NCI-H2029 treated with DMSO at 0.1 percent for 48 hours (cell line): ENCODE data around the gene CDKAL1.
"Not testable (repeated sequence)": the region's sequence is repeated elsewhere in the genome, so short reads cannot be mapped to it uniquely, and the experiment has no call there.

Source experiments
- DNase-seq: peaks from one replicate; lab custom pipeline; 2025; lab: John Stamatoyannopoulos, UW

Gene CDKAL1

DNA sequence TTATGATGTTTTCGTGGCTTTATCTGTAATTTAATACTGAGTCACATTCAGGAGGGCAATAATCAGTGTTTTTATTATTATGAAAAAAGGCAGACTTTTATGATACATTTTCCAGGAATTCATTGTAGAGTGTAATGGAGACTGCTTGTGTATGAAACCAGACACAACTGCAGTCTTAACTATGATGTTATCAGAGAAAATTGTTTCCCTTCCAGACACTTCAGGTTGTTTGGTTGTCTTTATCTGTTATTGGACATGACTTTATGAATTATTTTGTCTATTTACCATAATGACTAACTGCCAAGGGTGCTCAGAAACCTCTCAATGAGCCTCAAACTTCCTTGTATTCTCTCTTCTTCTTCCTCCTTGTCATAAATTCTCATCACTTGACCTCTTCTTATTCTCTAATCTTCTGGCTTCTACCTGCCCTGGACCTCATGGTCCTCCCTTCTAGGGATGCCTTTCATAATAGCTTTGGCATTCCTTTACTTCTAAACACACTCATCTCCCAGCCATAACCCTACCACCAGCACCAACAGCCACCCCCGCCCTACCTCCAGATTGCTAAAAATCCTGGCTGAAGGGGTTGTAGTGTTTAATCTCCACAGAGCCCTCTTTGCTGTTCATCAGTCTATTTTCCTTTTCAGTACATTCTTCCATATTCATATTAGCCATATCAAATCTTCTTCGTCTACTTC, 492.5 kb downstream of the CDKAL1 start:
- DNase-seq, result peak; percentile 29

DNA sequence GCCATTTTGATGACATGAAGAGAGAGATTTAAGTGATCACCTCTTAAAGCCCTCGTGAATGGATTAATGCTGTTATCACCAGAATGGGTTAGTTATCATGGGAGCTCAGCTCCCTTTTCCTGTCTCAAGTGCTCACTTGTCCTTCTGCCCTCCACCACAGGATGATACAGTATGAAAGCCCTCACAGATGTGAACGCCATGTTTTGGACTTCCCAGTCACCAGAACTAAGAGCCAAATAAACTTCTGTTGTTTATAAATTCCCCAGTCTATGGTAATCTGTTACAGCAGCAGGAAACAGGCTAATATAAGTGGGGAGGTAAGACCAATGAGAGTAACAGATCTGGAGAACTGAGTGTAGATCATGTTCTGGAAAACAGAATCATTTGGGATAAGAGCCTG, 493.2 kb downstream of the CDKAL1 start:
- no peak for DNase-seq

DNA sequence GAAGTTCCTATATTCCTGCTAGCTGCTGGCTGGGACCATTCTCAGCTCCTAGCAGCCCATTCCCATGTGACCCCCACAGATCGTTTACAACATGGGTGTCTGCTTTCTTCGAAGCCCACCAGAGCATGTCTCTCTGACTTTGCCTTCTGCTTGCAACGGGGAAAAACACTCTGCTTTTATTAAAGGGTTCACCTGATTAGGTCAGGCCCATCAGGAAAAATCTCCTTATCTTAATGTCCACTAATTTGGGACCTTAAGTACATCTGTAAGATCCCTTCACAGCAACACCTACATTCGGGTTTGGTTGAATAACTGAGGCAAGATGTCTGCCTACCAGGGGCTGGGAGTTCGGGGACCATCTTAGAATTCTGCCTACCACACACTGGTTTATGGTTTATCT, 496.9 kb downstream of the CDKAL1 start:
- DNase-seq, result no peak

DNA sequence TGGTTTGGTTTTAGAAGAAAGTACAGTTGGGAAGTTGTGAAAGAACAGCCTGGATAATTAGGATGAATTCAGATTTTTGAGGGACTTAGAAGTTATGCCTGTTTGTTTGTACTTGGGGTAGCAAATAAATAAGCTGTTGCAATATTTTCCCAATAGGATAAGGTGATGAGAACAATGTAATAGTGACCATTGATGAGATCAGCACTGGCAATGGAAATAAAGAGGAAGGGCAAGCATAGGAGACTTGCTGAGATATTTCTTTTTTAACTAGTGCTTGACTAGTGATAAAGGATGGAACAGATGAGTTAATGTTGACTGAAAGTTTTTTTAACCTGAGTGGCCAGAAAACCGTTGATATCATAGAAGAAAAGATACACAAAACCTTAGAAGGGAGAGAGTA, 498.8 kb downstream of the CDKAL1 start:
- no peak for DNase-seq

DNA sequence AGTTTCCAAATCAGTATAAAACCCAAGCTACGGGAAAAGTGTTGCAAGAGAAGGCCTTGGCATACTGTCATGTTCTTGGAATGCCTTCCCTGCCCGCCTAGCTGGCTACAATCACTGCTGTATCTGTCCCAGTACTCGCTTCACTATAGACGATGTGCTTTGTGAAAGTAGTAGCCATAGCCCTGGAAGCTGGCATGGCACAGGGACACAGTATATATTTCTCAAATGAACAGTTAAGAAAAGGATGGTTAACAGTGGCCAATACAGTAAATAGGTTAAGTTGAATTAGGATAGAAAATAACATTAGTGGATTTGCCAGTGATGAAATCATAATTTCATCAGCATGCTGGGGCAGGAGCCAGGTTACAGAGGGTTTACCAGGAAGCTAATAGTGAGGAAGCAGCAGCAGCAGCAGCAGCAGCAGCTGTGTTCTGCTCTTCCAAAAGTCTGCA, 499.3 kb downstream of the CDKAL1 start:
- DNase-seq, result no peak

DNA sequence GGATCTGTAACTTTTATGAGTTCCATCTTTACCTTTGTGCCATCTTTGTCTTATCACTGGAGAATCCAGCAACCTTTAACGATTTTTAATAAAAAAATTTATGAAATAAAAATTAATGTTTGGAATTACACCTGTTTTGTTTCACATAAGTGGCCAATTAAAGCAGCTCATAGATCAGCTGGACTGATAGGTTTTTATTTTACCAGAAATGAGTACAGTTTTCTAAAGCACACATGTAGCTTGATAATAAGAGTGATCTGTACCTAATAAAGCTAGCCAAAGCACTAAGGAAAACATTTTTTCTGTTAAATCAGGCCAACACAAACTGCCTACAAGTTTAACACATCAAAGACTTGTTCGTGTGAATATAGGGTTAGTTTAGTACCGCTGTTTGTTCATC, 500.1 kb downstream of the CDKAL1 start:
- DNase-seq, result no peak

DNA sequence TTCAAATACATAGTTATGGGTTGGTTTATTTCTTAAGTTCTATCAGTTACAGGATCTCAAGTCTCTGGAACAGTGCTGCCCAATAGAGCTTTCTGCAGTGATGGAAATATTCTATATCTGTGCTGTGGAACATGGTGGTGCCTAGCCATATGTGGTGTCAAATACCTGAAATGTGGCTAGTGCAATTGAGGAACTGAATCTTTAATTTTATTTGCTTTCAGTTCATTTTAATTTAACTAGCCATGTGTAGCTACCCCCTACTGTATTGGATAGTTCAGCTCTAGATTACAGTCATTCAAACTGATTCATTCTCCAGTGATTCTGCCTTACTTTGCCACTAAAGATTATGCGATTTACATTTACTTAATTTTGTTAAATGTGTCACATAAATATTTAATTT, 503.2 kb downstream of the CDKAL1 start:
- no peak for DNase-seq

DNA sequence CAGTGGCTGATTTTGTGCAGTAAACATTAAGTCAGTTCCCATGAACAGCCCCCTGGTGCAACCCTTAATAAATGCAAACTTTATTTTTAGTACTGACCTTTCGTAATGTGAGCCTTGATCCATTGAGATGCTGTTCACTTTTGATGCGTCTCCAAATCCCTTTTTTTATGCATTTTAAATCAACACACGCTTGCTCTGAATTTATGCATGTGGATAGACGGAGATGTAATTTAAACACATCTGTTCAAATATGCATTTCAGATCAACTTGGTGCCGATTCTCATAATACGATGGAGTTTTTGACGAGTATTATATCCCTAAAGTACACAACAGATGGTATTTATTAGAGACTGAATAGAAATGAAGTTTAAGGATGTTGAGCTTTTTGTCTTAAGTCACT, 505.7 kb downstream of the CDKAL1 start:
- DNase-seq, result no peak

DNA sequence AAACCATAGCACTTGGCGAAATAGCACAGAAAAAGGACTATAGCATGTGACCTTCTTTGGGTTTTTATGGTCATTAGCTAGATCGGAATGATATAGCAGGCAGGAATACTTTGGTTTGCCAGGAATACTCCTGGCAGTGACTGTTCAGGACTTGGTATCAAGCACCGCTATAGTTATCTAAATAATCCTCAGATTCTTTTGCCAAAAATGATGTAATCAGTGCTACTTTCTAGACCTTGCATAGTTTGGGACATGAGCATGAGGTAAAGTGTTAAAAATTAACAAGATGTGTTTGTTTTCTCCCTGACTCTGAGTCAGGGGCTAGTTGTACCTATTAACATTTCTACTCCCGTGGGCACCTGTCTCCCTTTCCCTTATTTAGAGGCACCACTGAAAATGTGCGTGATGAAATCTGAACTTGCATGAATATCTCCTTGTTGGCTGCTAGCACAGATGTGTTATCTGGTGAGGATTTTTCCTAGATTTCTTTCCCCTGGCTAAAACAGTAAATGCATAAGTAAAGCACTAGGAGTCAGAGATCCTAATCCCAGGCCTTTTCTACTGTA, 511.0 kb downstream of the CDKAL1 start:
- DNase-seq, result no peak

DNA sequence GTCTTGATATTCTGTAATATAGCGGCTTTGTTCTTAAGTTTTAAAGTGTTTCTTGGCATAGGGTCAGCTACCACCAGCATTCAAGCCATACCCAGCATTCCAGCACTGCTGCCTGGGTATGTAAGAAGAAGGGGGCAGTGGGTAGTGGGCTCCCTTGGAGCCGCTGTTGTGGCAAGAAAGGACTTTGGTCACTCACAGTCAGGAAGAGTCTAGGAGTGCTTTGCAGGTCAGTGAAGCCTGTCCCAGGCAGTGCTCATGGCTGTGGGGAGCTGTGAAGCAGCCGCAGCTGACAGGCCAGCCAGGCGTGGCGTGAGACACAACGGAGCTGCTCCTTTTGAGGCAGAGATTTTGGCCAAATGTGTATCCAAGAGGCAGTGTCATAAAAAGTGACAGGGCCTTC, 512.0 kb downstream of the CDKAL1 start:
- DNase-seq, result no peak

DNA sequence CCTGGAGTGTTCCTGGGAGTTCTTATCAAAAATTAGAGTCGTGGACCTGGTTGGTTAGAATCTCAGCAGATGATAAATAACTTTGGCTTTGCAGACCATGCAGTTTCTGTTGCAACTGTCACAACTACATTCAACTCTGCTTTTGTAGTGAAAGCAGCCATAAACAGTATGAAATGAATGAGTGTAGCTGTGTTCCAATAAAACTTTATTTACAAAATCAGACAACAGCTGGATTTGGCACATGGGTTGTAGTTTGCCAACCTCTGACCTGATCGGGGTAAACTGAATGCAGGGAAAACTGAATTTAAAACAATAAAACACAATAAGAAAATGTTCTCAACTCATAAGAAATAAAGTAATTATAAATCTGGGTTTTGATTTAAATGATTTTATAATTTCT, 513.8 kb downstream of the CDKAL1 start:
- DNase-seq, result no peak

DNA sequence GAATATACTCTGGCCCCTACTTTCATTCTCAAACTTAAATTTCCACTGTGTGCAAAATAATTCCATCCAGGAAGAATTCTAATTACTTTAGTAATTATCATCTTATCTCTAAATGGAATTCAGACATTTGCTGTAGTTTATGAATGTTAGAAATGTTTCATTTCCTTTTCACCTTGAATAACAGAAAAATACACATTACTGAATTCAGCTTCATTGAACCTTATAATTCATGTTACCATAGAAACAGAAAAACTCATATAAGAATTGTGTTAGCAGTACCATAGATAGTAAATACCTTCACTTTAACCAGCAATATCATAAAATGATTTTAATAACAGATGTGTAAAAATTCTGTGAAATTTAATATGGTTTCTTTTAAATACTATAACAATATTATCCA, 514.9 kb downstream of the CDKAL1 start:
- no peak for DNase-seq

DNA sequence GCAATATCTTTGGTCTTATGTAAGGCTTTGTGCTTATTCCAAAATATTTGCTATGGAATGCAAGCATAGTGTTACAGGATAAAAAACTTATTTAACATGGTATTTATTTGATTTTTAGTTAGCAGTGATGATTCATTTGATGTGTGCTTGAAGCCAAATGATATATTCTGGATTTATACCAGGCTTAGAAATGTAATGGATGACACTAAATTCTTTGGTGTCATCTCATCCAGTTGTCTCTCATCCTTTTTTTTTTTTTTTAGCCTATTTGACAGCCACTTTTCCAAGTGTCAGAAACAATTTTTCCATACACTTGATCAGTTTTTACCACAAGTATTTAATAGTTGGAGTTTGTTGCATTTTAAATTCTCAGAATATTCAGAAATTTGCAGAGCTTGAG, 515.3 kb downstream of the CDKAL1 start:
- DNase-seq, result no peak

DNA sequence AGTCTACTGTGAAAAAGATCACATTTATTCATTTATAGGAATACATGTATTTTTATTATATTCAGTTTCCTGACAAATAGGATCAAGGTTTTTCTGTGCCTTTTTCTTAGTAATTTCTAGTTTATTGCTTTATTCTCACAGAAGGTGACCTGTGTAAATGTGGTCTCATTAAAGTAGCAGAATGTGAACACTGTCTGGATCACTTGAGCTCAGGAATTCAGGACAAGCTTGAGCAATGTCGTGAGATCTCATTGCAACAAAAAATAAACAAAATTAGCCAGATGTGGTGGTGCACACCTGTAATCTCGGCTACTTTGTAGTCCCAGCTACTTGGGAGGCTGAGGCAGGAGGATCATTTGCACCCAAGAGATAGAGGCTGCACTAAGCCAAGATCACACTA, 516.7 kb downstream of the CDKAL1 start:
- no peak for DNase-seq

DNA sequence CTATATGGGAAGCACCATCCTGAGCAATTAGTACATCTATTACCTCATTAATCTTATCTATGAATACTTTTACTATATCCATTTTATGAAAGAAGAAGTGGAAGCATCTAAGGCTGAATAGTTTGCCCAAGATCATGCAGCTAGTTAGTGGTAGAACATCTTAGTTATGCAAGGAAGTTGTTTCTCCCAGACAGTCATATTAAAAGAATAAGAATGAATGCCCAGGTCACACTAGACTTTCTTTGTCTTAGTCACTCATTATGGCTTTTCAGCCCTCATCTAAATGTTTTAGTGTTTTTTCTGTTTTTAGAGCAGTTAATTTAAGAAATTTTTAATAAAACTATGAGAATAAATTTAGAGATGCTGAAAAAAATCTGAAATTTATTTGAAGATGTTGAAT, 517.5 kb downstream of the CDKAL1 start:
- no peak for DNase-seq

DNA sequence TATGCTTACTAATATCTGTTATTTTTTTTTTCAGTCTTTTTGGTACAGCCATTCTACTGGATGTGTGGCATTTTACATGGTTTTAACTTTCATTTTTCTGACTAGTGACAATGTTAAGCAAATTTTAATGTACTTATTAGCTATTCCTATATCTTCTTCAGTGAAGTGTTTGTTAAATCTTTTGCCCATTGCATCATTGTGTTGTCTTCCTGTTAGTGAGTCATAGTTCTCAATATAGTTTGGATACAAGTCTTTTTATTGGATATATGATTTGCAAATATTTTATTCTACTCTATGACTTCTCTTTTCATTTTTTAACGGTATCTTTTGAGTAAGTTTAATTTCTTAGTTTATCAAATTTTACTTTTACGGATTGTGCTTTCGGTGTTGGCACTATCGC, 519.4 kb downstream of the CDKAL1 start:
- DNase-seq, result no peak

DNA sequence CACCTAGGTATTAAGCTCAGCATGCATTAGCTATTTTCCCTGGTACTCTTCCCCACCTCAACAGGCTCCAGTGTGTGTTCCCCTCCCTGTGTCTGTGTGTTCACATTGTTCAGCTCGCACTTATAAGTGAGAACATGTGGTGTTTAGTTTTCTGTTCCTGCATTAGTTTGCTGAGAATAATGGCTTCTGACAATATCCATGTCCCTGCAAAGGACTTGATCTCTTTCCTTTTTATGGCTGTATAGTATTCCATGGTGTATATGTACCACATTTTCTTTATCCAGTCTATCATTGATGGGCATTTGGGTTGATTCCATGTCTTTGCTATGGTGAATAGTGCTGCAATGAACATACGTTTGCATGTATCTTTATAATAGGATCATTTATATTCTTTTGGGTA, 521.2 kb downstream of the CDKAL1 start:
- DNase-seq, result not testable (repeated sequence)

DNA sequence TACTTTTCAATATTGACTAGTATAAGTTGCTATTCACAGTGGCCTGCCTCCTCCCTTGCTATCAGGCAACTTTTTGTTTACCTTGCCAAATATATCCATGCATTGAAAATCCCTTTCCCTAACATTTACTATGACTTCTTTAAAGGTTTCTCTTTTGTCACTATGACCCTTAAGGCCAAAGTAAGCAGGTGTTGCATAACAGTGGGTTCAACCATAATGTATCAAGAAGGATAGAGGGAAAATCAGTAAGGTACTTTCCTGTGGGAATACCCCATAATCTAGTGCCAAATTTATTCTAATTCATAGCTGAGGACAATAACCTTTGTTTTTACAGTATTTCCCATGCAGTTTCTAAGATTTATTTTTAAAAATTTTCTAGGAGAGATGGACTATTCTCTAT, 527.6 kb downstream of the CDKAL1 start:
- no peak for DNase-seq

DNA sequence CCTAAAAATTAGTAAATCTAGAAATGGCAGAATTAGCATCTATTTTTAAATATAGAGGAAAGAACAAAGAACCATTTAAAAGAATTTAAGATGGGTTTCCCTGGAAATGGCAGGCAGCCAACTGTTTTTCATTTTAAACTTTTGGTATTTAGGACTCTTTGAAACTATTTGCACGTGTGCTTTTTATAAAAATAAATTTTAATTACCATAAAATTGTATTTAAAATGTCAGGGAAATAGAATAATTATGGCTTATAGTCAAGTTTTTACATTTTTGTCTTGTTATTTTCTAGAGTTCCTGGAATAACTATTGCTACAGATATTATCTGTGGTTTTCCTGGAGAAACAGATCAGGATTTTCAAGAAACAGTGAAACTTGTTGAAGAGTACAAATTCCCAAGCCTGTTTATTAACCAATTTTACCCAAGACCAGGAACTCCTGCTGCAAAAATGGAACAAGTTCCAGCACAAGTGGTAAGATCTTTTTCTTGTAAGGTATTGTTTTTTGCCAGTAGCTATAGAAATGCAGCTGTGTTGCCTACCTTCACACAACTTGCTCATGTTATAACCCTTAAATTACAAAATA, 530.6 kb downstream of the CDKAL1 start:
- DNase-seq, result no peak

DNA sequence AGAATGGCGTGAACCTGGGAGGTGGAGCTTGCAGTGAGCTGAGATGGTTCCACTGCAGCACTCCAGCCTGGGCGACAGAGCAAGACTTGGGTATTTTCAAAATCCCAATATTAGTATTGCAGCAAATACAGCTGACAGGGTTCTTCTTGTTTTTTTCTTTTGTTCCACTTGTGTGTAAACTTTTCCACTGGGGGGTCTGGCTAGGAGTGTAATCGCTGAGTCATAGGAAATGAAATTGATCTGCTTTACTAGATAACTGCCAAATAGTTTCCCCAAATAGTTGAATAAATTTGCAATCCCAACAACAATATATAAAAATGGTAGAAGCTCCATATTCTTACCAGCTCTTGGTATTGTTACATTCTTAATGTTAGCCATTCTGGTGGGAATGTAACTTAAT, 533.3 kb downstream of the CDKAL1 start:
- no peak for DNase-seq

DNA sequence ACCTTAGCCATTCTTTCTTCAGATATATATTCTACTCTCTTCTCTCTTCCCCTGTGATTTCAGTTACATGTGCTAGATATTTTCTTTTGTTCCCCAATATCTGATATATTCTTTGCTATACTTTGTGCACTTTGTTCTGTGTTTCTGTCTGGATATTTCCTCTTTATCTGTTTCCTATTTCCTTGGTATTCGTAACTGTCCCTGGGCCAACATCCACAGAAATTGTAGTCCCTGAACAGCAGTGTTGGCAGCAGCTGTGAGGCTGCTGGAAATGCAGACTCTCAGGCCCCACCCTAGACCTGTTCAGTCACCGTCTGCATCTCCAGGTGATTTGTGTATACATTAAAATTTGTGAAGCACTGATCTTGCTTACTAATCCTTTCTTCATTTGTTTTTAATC, 536.4 kb downstream of the CDKAL1 start:
- DNase-seq, result no peak

DNA sequence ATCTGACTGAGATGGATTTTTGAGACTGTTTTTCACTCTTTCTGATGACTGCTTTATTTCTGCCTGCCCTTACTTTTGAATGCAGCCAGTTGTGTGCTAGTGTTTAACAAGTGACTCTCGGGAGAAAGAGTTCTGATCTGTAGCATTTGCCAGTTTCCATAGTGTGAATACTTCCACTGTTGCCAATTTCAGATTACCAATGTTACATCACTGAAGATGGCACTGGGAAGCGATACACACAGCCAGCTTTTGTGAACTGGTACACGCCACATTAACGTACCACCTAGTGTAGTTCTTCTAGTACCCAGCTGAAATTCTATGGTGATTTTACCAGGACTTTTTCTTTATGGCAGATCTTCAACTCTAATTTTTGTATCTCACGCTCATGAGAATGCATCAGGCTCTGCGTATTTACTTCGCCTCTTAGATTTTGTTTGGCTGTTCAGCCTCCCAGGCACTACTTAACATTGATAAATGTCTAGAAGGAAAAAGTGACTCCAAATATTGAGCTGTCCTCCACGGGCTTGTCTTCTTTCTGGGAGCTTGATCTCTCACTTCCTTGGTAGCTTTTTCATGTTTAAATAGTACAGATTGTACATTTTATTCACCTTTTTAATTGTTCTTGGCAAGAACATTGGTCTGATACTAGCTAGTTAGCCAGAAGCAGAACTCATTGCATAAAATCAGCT, 537.7 kb downstream of the CDKAL1 start:
- DNase-seq, result no peak

DNA sequence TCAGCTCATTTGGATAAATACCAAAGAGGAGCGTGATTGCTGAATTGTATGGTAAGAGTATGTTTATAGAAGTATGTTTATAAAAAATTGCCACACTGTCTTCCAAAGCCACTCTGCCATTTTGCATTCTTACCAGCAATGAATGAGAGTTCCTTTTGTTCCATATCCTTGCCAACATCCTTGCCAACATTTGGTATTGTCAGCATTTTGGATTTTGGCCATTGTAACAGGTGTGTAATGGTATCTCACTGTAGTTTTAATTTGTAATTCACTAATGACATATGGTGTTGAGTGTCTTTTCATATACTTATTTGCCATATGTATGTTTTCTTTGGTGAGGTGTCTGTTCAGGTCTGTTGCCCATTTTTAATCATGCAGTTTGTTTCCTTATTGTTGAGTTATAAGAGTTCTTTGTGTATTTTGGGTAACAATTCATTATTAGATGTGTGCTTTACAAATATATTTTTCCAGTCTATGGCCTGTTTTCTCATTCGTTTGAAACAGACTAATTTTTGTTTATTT, 539.1 kb downstream of the CDKAL1 start:
- DNase-seq, result no peak
